ENCODE data around the gene PGBD2.

- TF ChIP-seq CTCF (IDR thresholded peaks at IDR 0.05) = no peak
- TF ChIP-seq POLR2AphosphoS5 (IDR thresholded peaks at IDR 0.05) = no peak
- TF ChIP-seq POLR2A (IDR thresholded peaks at IDR 0.05) = no peak
Observed at GRCh38 chr1:248923352-248924338, 17.6 kb downstream of the PGBD2 start.
